ENCODE results near the gene CYTH1.

- TF ChIP-seq CEBPB (IDR thresholded peaks at IDR 0.05), result no peak
- TF ChIP-seq, protein P1, sequence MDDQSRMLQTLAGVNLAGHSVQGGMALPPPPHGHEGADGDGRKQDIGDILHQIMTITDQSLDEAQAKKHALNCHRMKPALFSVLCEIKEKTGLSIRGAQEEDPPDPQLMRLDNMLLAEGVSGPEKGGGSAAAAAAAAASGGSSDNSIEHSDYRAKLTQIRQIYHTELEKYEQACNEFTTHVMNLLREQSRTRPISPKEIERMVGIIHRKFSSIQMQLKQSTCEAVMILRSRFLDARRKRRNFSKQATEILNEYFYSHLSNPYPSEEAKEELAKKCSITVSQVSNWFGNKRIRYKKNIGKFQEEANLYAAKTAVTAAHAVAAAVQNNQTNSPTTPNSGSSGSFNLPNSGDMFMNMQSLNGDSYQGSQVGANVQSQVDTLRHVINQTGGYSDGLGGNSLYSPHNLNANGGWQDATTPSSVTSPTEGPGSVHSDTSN (IDR thresholded peaks at IDR 0.05), result no peak
- TF ChIP-seq CTCF (IDR thresholded peaks at IDR 0.05), result no peak
- TF ChIP-seq RAD21 (conservative IDR thresholded peaks at IDR 0.05 in 1 of 2, IDR thresholded peaks at IDR 0.05 in 1 of 2), result no peak
- TF ChIP-seq MAX (IDR thresholded peaks at IDR 0.05), result no peak
- TF ChIP-seq GATA3 (IDR thresholded peaks at IDR 0.05; ENCODE audit: borderline replicate concordance), result no peak
- no peak for TF ChIP-seq KDM1A (IDR thresholded peaks at IDR 0.05; ENCODE audit: low read depth)
- no peak for TF ChIP-seq ZC3H11A (IDR thresholded peaks at IDR 0.05)
- TF ChIP-seq RCOR1 (IDR thresholded peaks at IDR 0.05; ENCODE audit: low read depth, low read length), result no peak
- TF ChIP-seq USF2 (IDR thresholded peaks at IDR 0.05), result no peak
- no peak for TF ChIP-seq REST (IDR thresholded peaks at IDR 0.05)
- TF ChIP-seq ZNF302 (CRISPR knock-in tag; IDR thresholded peaks at IDR 0.05), result no peak
Observed at GRCh38 chr17:78817123-78817522, 35.0 kb upstream of the CYTH1 start.
